NCI-H774 (cell line): ENCODE measurements around the gene CCDC57.
"Not testable (repeated sequence)": the region's sequence is repeated elsewhere in the genome, so short reads cannot be mapped to it uniquely, and the experiment has no call there.

Experiments
- DNase-seq: peaks from one replicate; lab custom pipeline; 2025; lab: John Stamatoyannopoulos, UW

The CCDC57 gene

GRCh38 chr17:82175951-82176350, 36.7 kb downstream of the CCDC57 start:
- DNase-seq, result no peak

- no peak for DNase-seq
Measured at GRCh38 chr17:82175201-82175600, 37.4 kb downstream of the CCDC57 start.

- DNase-seq, result not testable (repeated sequence)
Measured at GRCh38 chr17:82174042-82174857, 38.4 kb downstream of the CCDC57 start.

- no peak for DNase-seq
Measured at GRCh38 chr17:82173351-82174041, 39.1 kb downstream of the CCDC57 start.

GRCh38 chr17:82172486-82173160, 40.0 kb downstream of the CCDC57 start:
- DNase-seq, result no peak

- no peak for DNase-seq
Measured at GRCh38 chr17:82171750-82172375, 40.8 kb downstream of the CCDC57 start.

- no peak for DNase-seq
Measured at GRCh38 chr17:82170412-82170961, 42.2 kb downstream of the CCDC57 start.

- no peak for DNase-seq
Measured at GRCh38 chr17:82168568-82168967, 44.1 kb downstream of the CCDC57 start.

- DNase-seq, result no peak
Measured at GRCh38 chr17:82167028-82167427, 45.6 kb downstream of the CCDC57 start.

GRCh38 chr17:82164853-82165252, 47.8 kb downstream of the CCDC57 start:
- no peak for DNase-seq

- DNase-seq, result no peak
Measured at GRCh38 chr17:82161216-82161615, 51.4 kb downstream of the CCDC57 start.

GRCh38 chr17:82160075-82160474, 52.6 kb downstream of the CCDC57 start:
- peak; percentile 47 for DNase-seq

GRCh38 chr17:82158825-82159224, 53.8 kb downstream of the CCDC57 start:
- no peak for DNase-seq

- no peak for DNase-seq
Measured at GRCh38 chr17:82157046-82158035, 55.3 kb downstream of the CCDC57 start.

- no peak for DNase-seq
Measured at GRCh38 chr17:82156284-82156925, 56.2 kb downstream of the CCDC57 start.

GRCh38 chr17:82155606-82156005, 57.0 kb downstream of the CCDC57 start:
- no peak for DNase-seq

GRCh38 chr17:82154881-82155331, 57.7 kb downstream of the CCDC57 start:
- no peak for DNase-seq

GRCh38 chr17:82153745-82154375, 58.8 kb downstream of the CCDC57 start:
- DNase-seq, result peak; percentile 60

- no peak for DNase-seq
Measured at GRCh38 chr17:82153295-82153691, 59.3 kb downstream of the CCDC57 start.
